NCI-H1930 (cell line): ENCODE data around the gene PBLD.
"Not testable (repeated sequence)": the region's sequence is repeated elsewhere in the genome, so short reads cannot be mapped to it uniquely, and the experiment has no call there.

Experiments
- DNase-seq, 2 experiments: peaks; one replicate each; lab custom pipeline; 2025; lab: John Stamatoyannopoulos, UW

PBLD gene

GRCh38 chr10:68278906-68279753 lies 53.6 kb downstream of the PBLD start:
- DNase-seq: not testable (repeated sequence)

DNA sequence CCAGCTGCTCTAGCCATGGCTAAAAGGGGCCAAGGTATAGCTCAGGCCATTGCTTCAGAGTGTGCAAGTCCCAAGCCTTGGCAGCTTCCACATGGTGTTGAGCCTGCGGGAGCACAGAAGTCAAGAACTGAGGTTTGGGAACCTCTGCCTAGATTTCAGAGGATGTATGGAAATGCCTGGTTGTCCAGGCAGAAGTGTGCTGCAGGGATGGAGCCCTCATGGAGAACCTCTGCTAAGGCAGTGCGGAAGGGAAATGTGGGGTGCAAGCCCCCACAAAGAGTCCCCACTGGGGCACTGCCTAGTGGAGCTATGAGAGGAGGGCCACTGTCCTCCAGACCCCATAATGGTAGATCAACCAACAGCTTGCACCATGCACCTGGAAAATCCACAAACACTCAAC lies 54.9 kb downstream of the PBLD start:
- DNase-seq: not testable (repeated sequence)

GRCh38 chr10:68276224-68276623 lies 56.5 kb downstream of the PBLD start:
- DNase-seq: no peak

- DNase-seq: no peak
These were observed 57.1 kb downstream of the PBLD start for GRCh38 chr10:68275600-68276126.

GRCh38 chr10:68272833-68273232 lies 59.9 kb downstream of the PBLD start:
- no peak for DNase-seq

- no peak for DNase-seq
These were observed 61.4 kb downstream of the PBLD start for GRCh38 chr10:68271196-68271882.

DNA sequence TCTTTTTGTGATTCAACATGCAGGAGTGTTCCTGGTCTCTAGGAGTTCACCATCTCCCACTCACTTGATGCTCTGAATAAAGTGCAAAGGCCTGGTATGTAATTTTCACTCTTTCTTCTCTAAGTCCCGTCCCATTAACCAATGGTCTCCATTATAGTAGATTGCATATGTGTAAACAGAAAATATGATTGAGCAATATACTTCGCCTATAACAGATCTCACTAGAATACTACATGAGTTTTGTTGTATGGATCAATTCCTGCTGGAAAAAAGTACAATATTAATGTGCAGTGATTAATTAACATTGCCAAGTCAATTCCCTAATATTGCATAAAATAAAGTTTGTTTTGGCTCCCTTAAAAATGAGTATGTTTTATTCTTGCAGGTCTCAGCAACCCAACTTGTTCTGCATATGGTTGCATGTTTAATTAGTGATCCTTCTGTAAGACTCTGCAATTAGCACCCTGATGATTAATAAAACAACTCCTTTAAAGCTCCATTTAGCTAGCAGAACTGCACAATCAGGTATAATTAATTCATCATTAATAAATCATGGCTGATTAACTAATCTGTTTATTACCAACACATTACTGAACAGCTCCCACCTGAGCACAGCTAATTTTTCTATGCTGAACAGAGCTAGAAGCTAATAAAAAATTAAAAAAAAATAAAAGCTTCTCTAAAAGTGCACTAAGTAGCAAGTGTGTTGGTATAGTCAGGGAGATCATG lies 63.0 kb downstream of the PBLD start:
- DNase-seq: no peak

DNA sequence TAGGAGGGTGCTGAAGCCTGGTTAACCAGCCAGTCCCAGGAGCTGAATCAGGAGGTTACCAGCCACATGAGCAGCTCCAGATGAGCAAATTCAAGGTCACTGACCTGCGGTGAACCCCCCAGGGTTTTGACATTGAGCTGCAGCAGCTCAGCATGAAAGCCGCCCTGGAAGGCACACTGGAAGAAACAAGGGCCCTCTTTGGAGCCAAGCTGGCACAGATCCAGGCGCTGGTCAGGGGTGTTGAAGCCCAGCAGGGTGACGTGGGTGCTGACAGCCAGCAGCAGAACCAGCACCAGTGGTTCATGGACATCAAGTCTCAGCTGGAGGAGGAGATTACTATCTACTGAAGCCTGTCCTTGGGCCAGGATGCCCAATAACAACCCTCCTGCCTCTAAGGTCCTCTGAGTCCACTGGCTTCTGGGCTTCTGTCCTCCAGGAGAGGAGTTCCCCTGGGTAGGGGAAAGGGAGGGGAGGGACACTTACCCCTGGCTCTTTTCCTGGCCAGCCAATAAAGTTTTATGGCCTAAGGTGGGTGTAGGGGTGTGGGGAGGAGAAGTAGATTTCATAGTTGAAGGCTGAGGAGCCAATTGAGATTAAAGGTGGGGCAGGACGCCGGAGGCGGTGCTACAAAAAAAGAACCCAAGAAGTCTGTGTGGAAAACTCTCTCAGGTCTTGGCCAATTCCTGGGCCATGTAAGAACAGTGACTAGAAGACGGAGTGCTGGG lies 71.4 kb downstream of the PBLD start:
- no peak for DNase-seq

GRCh38 chr10:68253346-68253745 lies 79.4 kb downstream of the PBLD start:
- DNase-seq: no peak

GRCh38 chr10:68251625-68252495 lies 80.9 kb downstream of the PBLD start:
- no peak for DNase-seq

DNA sequence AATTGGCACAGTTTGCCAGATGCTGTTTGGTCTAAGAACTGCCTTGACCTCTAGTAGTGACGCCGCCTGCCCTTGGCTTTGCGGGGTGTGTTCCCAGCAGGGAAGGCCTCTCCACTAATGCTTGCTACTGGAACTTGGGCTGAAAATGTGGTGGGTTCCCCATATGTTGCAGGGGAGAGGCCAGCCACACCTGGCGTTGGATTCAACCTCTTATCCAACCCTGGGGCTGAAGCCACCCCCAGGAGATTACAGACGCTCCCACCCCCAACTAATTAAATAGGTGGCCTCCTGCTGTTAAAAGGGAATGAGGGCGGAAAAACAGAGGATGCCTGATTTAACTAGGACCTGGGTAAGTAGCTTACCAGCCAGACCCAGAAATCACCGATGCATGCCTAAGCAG lies 81.6 kb downstream of the PBLD start:
- no peak for DNase-seq

- no peak for DNase-seq
These were observed 83.4 kb downstream of the PBLD start for GRCh38 chr10:68249297-68249696.

- no peak for DNase-seq
These were observed 84.8 kb downstream of the PBLD start for GRCh38 chr10:68247931-68248330.

DNA sequence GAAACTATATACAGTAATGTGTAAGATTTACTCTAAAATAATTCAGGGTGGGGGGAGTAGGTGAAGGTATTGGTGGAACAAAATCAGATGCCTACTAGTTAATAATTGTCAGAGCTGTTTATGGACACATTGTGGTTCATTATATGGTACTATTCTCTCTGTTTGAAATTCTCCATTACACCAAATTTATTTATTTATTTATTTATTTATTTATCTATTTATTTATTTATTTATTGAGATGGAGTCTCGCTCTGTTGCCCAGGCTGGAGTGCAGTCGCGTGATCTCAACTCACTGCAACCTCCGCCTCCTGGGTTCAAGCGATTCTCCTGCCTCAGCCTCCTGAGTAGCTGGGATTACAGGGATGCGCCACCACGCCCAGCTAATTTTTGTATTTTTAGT lies 86.3 kb downstream of the PBLD start:
- not testable (repeated sequence) for DNase-seq

GRCh38 chr10:68242051-68242450 lies 90.7 kb downstream of the PBLD start:
- no peak for DNase-seq

DNA sequence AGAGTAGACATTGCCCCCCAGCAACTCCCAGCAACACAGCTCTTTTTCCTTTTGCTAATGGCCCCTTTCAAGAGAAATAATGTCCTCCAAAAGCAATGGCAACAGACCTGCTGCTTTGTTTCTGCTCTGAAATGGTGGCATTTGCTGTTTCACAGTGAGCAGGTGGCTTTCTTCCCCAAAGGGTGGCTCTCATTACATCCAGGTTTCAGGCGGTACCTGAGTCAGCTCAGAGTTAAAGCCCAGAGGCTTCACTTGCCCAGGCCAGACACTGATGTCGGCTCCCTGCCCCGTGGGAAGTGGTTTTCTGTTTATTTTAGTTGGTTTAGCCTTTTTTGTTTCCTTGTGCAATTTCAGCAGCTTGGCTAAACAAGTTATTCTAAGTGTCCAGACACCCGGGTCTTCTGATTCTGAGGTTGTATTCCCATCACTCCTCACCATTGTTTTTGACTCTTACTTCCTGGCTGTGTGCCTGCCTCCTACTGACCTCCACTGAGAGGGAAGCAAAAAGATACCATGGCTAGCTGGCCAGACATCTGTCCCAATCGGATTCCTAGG lies 93.1 kb downstream of the PBLD start:
- DNase-seq: no peak

GRCh38 chr10:68239069-68239468 lies 93.7 kb downstream of the PBLD start:
- no peak for DNase-seq

GRCh38 chr10:68238371-68238770 lies 94.4 kb downstream of the PBLD start:
- DNase-seq: no peak

DNA sequence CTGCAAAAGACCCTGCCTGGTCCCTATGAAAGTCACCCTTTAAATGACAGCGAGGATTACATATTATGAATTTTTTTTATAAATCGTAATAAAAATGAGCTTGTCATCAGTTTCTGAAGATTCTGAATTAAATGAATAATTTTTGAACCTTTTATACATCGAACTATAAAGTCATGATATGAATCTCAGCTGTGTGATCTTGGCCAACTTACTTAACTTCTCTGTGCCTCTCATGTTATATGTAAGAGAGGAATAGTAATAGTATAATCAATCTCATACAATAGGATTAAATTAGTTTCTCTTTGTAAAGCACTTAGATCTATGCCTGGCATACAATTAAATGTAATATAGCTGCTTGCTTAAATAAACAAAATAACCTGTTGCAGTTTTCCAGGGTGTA lies 95.6 kb downstream of the PBLD start:
- DNase-seq: no peak

DNA sequence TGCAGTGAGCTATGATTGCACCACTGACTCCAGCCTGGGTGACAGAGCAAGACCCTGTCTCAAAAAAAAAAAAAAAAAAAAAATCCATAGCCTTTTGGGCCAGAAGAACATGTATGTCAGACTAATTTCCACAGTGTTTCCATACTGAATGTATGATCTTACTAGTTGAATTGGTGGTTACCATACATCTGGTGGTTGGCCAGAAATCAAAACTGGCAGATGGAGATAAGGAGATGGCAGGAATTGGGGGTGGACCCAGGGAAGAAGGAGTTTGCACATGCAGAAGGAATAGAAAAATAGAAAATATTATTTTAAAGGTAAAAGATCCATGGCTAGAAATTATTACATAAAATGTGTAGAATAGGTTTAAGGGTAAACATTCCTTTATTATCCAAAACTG lies 97.1 kb downstream of the PBLD start:
- DNase-seq: no peak

GRCh38 chr10:68235111-68235510 lies 97.6 kb downstream of the PBLD start:
- no peak for DNase-seq
